Stomach smooth muscle (tissue), 2 donors: ENCODE measurements around the gene ZNF281.

Experiments used
- H3K27ac ChIP-seq: one replicate; pipeline ENCODE4 v1.7.0; 2013; ENCODE audit warnings: mild to moderate bottlenecking, low read length, inconsistent platforms
- H3K27me3 ChIP-seq, 2 donors: one replicate each; pipeline ENCODE4 v1.7.0; 2013; ENCODE audit warnings: low read length in 2 of 2; ENCODE audit not compliant: insufficient read depth in 2 of 2, control insufficient read depth in 1 of 2
- H3K36me3 ChIP-seq, 2 donors: one replicate each; pipeline ENCODE4 v1.7.0; 2013; ENCODE audit warnings: low read length in 2 of 2; ENCODE audit not compliant: control insufficient read depth in 2 of 2, insufficient read depth in 2 of 2
- H3K4me1 ChIP-seq: one replicate; pipeline ENCODE4 v1.7.0; 2013; ENCODE audit warnings: low read length; ENCODE audit not compliant: control insufficient read depth, insufficient read depth
- H3K4me3 ChIP-seq, 2 donors: one replicate each; pipeline ENCODE4 v1.7.0; 2013; ENCODE audit warnings: low read length in 2 of 2
- H3K9ac ChIP-seq, 2 donors: one replicate each; pipeline ENCODE4 v1.7.0; 2013; ENCODE audit warnings: low read length in 2 of 2, mild to moderate bottlenecking in 1 of 2
- H3K9me3 ChIP-seq, 2 donors: one replicate each; pipeline ENCODE4 v1.7.0; 2013; ENCODE audit warnings: low read length in 2 of 2; ENCODE audit not compliant: control insufficient read depth in 2 of 2
- donor health status: healthy.
- donor health status: Pancreatic carcinoma.

ZNF281 gene

GRCh38 chr1:200409761-200410565 lies at the start of gene ZNF281:
ZNF281 (minus strand) TSS chr1:200410036; CDS start chr1:200409705, 331 bp downstream.
- Histone ChIP-seq H3K4me1 (peaks cover 19% of the 10 kb centered on the region), H3K27me3 (no peaks in the 10 kb centered on the region), H3K4me3 (peak within 1 kb of the TSS; percentile 69 to 88), H3K36me3 (peaks cover 0 to 12% of the 10 kb centered on the region in 2 donors), H3K27ac (peak within 1 kb of the TSS; percentile 31), H3K9me3 (no peaks in the 10 kb centered on the region), H3K9ac (peak within 1 kb of the TSS; percentile 81 to 89)

DNA sequence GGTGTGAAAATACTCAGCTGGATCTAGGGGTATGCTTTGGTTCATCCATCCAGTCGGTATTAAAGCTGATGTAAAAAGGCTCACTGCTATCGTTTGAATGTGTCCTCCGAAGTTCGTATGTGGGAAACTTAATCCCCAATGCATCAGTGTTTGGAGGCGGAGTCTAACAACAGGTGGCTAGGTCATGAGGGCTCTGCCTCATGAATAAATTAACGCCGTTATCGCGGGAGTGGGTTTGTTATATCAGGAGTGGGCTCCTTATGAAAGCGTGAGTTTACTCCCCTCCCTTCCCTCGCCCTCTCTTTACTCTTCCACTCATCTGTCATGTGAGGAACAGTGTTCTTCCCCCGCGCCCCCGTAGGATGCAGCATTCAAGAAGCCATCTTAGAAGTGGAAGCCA lies 48.9 kb upstream of the ZNF281 start:
- H3K27me3 ChIP-seq, result no peaks in the 10 kb centered on the region
- H3K9ac ChIP-seq, result no peak overlapping the region
- H3K36me3 ChIP-seq, result no peaks in the 10 kb centered on the region
- no peak overlapping the region for H3K4me3 ChIP-seq
- H3K27ac ChIP-seq, result no peak overlapping the region
- no peaks in the 10 kb centered on the region for H3K4me1 ChIP-seq
- H3K9me3 ChIP-seq, result no peaks in the 10 kb centered on the region

DNA sequence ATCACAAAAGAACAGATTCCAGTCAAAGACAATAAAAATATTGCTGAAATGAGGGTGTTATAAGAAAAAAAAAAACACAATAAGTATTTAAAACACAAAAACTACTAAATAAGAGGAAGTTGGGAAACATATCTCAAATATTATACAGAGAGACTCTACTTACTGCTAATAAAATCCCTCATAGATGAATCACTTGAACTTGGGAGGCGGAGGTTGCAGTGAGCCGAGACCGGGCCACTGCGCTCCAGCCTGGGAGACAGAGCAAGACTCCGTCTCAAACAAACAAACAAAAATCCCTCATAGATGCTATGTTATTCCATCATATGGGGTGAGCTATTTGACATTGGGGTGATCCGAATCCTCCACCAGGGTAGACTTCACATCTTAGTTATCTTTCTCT lies 48.0 kb upstream of the ZNF281 start:
- H3K9me3 ChIP-seq, result no peaks in the 10 kb centered on the region
- no peaks in the 10 kb centered on the region for H3K36me3 ChIP-seq
- H3K27me3 ChIP-seq, result no peaks in the 10 kb centered on the region
- H3K4me1 ChIP-seq, result no peaks in the 10 kb centered on the region
- no peak overlapping the region for H3K27ac ChIP-seq
- H3K9ac ChIP-seq, result no peak overlapping the region
- H3K4me3 ChIP-seq, result no peak overlapping the region

DNA sequence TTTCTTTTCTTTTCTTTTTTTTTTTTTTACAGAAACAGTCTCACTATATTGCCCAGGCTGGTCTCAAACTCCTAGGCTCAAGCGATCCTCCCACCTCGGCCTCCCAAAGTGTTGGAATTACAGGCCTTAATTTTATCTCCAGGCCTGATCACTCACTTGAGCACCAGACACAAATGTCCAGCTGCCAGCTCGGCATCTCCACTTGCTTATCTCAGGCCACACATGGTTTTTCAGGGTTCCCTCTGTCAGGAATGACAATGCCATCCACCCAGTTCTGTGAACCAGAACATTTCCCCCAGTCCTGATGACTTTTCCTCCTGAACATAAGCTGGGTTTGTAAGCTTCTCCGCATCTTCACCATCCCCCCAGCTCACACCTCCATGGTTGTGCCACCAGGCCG lies 44.6 kb upstream of the ZNF281 start:
- H3K9ac ChIP-seq, result no peak overlapping the region

DNA sequence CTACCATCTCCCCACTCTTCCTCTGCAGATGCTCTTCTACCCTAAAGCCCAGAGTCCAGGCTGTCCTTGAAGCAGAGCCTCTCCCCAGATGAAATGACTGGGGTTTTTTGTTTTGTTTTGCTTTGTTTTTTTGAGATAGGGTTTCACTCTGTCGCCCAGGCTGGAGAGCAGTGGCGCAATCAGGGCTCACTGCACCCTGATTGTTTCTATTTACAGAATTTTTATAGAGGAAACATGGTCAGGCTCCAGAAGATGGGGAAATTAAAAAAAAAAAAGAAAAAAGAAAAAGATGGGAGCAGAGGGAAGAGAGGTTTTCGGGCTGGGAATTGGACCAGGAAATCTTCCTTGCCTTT lies 43.7 kb upstream of the ZNF281 start:
- Histone ChIP-seq H3K36me3 (no peaks in the 10 kb centered on the region), H3K27me3 (no peaks in the 10 kb centered on the region), H3K27ac (no peak overlapping the region), H3K9me3 (no peaks in the 10 kb centered on the region), H3K9ac (no peak overlapping the region), H3K4me3 (no peak overlapping the region), H3K4me1 (no peaks in the 10 kb centered on the region)

More for the DNA sequence above, 44.6 kb upstream of the ZNF281 start:
- Histone ChIP-seq H3K36me3 (no peaks in the 10 kb centered on the region), H3K4me1 (no peaks in the 10 kb centered on the region), H3K27ac (no peak overlapping the region), H3K9me3 (no peaks in the 10 kb centered on the region), H3K4me3 (no peak overlapping the region), H3K27me3 (no peaks in the 10 kb centered on the region)

GRCh38 chr1:200452850-200453552 lies 43.2 kb upstream of the ZNF281 start:
- H3K27ac ChIP-seq, result no peak overlapping the region
- no peaks in the 10 kb centered on the region for H3K27me3 ChIP-seq
- no peaks in the 10 kb centered on the region for H3K4me1 ChIP-seq
- H3K9ac ChIP-seq, result no peak overlapping the region
- H3K9me3 ChIP-seq, result no peaks in the 10 kb centered on the region
- no peak overlapping the region for H3K4me3 ChIP-seq
- no peaks in the 10 kb centered on the region for H3K36me3 ChIP-seq

DNA sequence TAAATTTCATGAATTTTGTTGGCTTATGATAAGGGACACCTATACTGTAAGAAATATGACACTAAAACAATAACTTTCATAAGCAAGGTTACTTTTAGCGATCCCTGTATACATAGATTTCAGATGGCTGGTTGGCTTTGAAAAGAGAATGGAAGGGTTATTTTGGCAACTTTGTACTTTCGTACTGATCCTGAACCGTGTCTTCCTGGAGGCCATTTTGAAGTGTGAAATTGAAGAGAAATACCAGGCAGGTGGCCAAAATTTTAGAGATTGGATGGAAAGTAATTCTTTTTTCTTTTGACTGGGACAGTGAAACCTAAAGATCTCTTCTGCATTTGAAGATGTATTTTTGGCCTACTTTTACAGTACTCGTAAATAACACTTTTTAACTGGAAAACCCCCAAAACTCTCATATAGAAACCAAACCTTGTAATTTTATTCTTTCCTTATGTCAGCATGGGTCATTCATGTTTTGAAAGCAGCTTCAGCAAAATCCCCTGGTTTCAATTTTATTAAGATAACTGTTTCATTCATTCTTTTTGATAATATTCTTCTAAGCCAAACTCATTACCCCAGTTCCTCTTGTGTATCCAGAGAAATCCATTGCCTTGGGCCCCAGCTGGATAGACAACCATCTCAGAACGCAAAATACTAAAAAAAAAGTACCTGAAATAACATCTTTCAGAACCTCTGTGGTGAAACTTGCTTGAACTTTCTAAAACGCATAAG lies 38.4 kb upstream of the ZNF281 start:
- Histone ChIP-seq H3K27me3 (no peaks in the 10 kb centered on the region), H3K4me1 (no peaks in the 10 kb centered on the region), H3K27ac (no peak overlapping the region), H3K9me3 (no peaks in the 10 kb centered on the region), H3K4me3 (no peak overlapping the region), H3K36me3 (no peaks in the 10 kb centered on the region), H3K9ac (no peak overlapping the region)

GRCh38 chr1:200445213-200445612 lies 35.4 kb upstream of the ZNF281 start:
- no peak overlapping the region for H3K27ac ChIP-seq
- no peaks in the 10 kb centered on the region for H3K4me1 ChIP-seq
- no peaks in the 10 kb centered on the region for H3K36me3 ChIP-seq
- H3K9me3 ChIP-seq, result no peaks in the 10 kb centered on the region
- H3K27me3 ChIP-seq, result no peaks in the 10 kb centered on the region
- H3K4me3 ChIP-seq, result no peak overlapping the region
- H3K9ac ChIP-seq, result no peak overlapping the region

GRCh38 chr1:200444478-200444877 lies 34.6 kb upstream of the ZNF281 start:
- Histone ChIP-seq H3K27ac (no peak overlapping the region), H3K36me3 (no peaks in the 10 kb centered on the region), H3K4me1 (no peaks in the 10 kb centered on the region), H3K9ac (no peak overlapping the region), H3K4me3 (no peak overlapping the region), H3K9me3 (no peaks in the 10 kb centered on the region), H3K27me3 (no peaks in the 10 kb centered on the region)

DNA sequence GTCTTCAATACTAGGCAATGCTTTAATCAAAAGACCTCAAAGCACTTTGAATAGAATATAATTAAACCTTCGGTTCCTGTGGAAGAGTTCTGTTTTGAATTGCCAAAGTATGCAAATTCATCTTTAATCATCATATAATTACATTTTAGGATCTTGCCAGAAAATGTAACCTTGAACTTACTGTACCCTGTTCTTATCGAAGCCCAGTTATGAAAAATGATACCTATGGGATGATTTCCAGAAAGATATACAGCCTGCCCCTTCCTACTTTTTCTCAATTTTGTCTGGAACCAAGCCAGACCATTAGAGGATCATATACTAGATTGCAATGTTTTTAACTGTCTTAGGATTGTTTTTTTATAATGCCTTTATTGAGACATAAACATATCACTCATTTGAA lies 34.0 kb upstream of the ZNF281 start:
- Histone ChIP-seq H3K9me3 (no peaks in the 10 kb centered on the region), H3K9ac (no peak overlapping the region), H3K36me3 (no peaks in the 10 kb centered on the region), H3K27me3 (no peaks in the 10 kb centered on the region), H3K4me1 (no peaks in the 10 kb centered on the region), H3K27ac (no peak overlapping the region), H3K4me3 (no peak overlapping the region)
